Stimulated activated CD4-positive, alpha-beta T cell treated with anti-CD3 and anti-CD28 coated beads, TNF-alpha, amount 100 ng/mL, for 48 hours (primary cell): ENCODE results near the gene TBC1D8.
"Not testable (repeated sequence)": the region's sequence is repeated elsewhere in the genome, so short reads cannot be mapped to it uniquely, and the experiment has no call there.

ENCODE experiments used
- DNase-seq, 3 donors: peaks; one replicate each; pipeline ENCODE4 v3.0.0-alpha.2; 2020; ENCODE audit warnings: low read depth in 3 of 3

TBC1D8 gene

DNA sequence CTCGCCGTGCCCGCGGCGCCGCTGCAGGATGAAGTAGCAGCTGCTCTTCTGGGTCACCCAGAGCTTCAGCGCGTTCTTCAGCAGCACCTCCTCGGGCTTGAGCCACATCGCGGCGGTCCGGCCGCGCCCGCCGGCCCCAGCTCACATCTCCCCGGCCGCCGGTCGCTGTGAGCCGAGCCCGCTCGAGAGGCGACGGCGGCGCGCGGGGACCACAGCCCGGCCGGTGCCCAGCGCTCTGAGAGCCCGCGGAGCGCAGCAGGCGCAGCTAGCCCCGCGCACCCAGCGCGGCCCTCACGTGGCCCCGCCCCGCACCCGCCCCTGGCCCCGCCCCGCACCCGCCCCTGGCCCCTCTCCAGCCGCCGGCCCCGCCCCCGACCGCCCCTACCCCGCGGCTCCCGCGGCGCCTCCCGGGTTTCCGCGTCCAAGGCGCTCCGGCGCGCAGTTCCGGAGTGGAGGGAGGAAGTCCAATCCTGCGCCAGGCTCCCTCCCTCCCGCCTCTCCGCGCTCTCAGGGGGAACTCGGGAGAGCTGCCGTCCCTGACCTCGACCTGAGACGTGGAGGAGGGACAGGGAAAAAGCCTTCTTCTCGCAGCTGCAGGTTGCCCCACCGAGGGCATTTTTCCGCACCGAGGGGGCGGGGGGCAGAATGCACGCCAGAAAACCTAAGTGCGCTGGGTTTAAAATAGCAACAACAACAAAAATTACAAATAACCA lies at the start of gene TBC1D8:
Gene TBC1D8, minus strand, starts transcription at position 237 of the 713 bp plus-strand sequence. Its CDS starts 129 bp downstream, at position 108.
- peak; percentile 29 to 59 (median 44) for DNase-seq

DNA sequence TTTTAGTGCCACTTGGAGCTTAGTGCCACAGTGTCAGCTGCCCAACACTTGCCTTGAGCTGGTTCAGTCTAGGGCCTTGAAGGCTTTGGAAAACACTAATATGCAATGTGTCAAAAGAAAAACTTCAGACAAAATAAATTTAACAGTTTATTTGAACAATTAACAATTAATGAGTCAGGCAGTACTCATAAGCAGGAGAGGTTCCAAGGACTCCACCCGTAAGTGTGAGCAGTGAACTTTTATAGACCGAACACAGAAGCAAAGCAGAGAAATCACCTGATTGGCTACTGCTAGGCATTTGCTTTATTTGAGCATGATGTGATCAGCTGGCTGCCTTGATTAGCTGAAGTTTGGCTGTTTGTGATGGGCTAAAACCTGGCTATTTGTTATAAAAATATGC lies 49.5 kb upstream of the TBC1D8 start:
- no peak for DNase-seq

DNA sequence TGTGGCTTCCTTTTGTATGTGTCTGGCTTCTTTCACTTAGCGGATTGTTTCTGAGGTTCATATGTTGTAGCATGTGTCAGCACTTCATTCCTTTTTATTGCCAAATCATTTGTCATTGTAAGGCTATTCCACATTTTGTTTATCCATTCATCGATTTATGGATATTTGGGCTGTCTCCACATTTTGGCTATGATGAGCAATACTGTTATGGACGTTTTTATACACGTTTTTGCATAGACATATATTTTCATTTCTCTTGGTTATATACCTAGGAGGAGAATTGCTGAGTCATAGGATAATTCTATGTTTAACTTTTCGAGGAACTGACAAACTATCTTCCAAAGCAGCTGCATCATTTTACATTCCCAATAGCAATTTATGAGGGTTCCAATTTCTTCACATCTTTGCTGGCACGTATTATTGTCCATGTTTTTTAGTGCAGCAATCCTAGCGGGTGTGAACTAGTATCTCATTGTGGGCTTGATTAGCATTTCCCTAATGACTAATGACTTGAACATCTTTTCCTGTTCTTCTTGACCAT lies 48.1 kb upstream of the TBC1D8 start:
- no peak for DNase-seq

DNA sequence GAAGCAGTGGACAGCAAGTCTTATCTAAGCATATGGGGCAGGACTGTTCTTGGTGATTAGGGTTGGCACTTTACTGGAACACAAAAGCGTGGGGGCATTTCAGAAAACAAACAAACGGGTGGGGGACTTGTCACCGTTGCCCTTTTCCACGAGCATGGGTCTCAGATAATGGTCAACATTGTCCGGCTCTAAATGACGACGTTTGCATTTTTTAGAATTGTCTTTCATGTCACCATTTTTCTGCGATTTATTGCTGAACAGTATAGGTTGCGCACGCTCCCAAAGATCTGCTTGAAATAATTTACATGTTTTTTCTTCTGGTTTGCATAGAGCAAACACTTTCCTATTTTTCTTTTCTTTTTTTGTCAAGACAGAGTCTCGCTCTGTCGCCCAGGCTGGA lies 46.6 kb upstream of the TBC1D8 start:
- DNase-seq, result no peak

DNA sequence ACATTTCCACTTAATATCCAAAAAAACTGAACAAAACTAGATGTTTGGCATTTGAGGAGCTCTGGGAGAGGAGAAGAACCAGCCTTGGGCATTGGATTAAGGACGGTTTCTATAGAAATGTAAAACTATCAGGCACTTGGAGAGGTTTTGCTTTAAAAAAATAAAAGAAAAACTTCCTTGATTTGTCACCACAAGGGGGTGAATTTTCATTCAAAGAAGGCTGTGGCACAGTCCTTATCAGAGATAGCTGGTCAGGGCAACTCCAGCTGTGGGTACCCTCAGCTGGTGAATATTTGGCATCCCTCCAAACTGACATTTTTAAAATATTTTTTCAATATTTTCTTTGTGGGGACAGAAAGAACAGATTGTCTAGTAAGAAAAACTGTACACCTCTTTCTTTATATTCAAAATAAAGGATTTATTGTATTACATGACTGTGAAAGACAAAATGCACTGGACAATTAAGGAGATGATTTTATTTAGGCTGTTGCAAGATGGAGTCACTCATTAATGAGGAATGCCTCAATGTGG lies 46.1 kb upstream of the TBC1D8 start:
- DNase-seq, result no peak

DNA sequence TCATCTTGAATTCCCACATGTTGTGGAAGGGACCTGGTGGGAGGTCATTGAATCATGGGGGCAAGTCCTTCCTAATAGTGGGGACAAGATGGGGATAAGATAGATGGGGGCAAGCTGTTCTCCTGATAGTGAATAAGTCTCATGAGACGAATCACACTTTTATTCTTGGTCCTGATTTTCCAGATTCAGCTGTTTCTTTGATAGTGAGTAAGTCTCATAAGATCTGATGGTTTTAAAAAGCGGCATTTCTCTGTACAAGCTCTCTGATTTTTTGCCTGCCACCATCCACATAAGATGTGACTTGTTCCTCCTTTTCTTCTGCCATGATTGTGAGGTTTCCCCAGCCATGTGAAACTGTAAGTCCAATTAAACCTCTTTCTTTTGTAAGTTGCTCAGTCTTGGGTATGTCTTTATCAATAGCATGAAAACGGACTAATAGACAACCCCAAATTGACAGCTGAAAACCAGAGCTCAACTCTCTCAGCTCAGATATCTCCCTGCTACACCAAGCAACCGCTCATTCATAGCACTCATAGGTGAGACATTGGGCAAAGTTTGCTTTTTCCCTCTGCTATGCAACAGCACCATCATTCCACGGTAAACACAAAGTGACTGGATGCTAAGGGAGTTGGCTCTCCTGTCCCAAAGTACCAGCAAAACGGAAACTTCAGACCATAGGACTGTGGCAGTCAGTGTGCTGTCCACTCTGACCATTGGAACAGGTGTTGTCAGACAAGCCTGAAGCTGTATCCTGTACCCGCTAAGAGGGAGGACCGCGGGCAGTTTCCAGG lies 44.9 kb upstream of the TBC1D8 start:
- no peak for DNase-seq

DNA sequence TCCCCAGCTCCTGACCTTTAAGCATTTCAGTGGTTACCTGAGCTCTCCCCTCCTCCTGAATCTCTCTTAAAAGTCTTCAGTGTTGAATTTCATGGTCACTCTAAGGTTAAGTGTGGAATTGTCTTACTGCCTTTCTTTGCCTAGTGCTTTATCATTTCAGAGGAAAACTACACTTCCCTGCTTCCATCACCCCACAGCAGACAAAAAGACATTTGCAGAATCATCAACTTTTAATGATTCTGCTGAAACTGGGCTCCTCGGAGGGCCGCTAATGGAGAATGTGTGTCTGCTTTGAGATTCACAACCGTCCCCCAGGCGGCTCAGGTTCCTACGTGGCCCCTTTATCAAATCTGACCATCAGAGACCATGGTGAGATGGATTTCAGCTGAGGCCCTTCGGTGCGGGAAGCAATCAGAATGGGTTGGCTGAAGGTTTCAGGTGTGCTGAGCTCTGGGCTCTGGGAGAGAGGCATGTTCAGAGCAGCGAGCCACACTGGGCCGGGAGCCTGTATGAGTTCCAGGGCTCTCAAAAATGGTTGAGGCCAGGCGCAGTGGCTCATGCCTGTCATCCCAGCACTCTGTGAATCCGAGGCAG lies 41.9 kb upstream of the TBC1D8 start:
- DNase-seq, result no peak

DNA sequence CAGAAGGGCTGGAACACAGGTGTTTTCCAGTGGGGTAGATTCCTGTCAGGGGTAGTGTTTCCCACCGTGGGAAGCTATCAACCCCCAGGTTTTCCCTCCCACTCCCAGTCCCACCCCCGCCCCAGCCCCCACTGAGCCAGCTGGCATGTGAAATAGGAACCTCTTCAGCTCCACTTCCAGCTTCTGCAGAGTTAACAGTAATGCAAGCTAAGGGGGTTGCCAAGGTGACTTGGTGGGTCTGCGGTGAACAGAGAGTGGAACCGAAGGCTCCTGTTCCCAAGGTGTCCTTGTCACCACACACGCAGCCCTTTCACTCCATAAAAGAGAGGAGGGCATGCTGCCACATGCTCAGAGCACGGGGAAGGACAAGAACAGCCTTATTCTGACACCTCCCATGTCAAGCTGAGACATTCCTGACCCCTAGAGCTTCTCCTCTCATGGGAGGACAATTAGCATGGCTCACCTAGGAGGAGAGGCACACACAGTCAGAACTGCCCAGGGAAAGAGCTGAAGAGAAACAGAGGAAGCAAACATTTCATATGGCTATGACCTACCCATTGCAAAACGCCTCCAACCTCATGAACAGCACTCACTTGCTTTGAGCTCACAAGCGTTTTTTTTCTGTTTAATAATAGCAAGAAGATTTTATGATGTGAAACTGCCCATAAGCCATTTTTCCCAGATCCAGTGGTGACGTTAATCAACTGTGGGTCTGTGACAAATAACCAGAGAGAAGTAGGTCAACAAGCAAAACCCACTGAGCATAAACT lies 39.8 kb upstream of the TBC1D8 start:
- no peak for DNase-seq

DNA sequence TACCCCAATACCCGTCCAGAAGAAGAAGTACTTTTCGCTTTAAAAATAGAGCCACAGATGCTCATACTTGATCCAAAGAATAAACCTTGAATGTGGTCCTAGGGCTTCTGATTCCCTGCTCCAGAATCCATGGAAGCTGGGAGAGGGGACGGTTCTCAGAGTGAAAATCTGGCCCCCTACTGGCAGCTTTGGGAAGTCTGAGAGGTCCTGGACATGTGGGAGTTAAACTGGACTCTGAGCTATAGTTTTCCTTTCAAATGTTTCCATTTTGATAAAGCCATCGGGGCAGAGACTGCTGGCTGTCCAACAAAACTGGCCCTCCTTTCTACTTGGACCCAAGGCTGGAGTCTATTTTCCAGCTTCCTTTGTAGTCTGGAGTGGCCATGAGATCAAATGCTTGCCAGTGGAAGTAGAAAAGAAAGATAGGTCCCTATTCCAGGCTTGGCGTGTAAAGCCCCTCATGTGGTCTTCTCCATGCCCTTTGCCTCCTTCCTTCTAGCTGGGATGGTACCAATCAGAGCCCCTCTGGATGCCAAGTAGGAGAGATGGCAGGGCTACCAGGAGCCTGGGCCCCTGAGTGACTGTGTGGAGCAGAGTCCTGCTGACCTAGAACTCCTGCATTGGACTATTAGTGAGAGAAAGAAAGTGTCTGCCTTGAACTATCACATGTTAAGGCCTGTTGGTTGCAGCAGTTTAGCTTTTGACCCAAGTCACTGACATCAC lies 37.7 kb upstream of the TBC1D8 start:
- no peak for DNase-seq

DNA sequence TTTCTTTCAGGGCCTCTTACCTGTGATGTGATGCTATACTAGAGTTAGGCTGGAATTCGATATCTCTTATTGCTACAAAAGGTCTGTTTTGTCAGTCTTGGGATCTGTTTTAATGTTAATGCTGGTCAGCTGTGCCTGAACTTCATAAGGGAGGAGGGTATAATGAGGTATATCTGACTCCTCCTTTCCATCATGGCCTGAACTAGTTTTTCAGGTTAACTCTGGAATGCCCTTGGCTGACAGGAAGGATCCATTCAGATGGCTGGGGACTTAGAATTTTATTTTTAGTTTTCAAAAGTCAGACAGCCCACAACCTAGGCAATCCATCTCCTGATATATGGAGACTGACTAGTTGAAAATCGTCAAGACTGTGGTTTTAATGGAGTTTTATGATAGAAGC lies 35.9 kb upstream of the TBC1D8 start:
- no peak for DNase-seq

DNA sequence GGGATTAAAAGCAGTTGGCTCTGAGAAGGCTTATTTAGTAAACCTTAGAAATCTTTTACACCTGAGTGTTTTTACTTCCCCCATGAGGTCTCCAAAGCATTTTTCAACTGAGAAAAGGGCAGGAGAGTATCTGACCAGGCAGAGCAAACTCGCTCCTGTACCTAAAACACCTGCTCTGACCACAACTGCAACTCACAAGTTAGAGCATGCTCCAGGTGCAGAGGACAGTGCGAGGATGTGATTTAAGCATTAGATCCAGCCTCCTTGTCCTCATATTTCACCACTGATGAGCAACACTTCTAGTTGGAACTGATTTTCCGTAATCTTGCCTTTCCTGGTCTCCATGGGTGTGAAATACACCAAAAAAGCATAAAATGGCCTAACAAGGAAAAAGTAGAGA lies 34.5 kb upstream of the TBC1D8 start:
- DNase-seq, result no peak

DNA sequence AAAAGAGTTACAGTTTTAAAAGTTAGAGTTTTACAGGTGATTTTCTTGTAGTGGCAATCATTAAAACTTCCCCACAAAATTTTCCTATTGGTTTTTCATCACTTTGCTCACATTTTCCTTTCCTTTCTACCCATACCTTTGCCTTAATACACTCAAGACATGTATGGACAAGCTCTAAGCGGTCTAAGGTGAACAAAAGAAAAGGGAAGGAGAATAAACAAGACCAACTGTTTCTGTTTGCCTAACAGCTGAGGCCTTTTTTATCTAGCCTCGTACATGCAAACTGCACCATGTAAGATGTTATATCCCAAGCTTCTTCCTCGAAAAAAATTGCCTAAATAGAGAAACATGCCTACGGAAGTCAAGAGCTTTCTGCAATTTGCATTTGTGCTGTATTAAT lies 33.9 kb upstream of the TBC1D8 start:
- DNase-seq, result no peak

DNA sequence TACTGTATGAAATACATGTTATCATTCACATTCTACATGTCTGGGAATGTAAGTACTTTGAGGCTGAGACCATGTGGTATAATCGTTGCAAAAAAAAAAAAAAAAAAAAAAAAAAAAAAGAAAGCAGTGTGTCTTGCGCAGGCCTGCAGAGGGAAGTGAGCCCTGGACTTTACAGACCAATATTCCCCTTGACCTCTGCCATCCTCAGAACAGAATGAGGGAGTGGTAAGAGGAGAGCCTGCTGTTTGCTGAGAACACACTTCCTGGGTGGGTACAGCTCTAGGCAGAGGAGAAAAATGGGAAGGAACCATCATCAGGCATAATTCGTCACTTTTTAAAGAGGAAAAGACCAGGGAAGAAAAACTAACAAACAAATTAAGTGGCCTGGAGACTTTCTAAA lies 28.8 kb upstream of the TBC1D8 start:
- no peak for DNase-seq

DNA sequence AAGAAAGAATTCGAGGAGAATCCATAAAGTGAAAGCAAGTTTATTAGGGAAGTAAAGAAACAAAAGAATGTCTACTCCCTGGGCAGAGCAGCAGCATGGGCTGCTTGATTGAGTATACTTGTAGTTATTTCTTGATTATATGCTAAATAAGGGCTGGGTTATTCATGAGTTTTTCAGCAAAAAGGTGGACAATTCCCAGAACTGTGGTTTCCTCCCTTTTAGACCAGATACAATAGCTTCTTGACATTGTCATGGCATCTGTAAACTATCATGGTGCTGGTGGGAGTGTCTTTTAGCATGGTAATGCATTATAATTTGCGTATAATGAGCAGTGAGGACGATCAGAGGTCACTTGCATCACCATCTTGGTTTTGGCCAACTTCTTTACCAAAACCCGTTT lies 25.6 kb upstream of the TBC1D8 start:
- no peak for DNase-seq

DNA sequence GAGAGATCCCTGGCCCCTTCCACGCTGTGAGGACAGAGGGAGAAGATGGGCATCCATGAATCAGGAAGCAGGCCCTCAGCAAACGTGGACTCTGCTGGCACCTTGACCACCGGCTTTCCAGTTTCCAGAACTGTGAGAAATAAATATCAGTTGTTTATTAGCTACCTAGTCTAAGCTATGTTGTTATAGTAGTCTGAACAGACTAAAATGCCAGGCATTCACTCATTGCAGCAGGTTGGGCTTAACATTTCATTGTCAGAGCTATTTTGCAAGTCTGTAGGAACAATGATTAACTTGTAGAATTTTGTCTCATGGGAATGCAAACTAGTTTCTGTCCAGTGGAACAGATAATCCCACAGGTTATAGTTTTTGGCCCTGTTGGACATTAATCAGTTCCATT lies 24.8 kb upstream of the TBC1D8 start:
- no peak for DNase-seq

DNA sequence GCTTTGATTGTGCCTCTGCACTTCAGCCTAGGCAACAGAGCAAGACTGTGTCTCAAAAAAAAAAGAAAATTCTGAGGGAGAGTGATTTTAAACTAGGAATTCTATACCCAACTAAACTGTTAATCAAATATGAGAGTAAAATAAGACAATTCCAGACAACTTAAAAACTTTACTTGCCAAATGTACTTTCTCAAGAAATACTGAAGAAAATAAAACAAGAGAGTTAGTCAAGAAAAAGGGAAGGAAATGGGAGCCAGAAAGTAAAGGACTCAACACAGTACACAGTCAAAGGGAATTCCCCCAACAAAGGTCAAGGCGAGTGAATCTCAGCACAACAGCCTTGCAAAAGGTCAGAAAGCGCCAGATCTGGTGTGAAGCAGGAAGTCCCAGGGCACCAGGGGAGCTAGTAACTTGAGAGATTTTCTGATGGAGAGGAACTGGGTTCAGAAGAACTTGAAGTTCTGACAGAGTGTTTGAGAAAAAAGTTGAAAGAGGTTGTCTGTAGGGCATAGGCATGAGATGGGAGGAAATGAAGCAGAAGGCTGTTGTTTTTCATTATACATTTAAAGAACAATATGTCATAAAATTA lies 22.6 kb upstream of the TBC1D8 start:
- DNase-seq, result peak in 1 of 3 donors; percentile 40

DNA sequence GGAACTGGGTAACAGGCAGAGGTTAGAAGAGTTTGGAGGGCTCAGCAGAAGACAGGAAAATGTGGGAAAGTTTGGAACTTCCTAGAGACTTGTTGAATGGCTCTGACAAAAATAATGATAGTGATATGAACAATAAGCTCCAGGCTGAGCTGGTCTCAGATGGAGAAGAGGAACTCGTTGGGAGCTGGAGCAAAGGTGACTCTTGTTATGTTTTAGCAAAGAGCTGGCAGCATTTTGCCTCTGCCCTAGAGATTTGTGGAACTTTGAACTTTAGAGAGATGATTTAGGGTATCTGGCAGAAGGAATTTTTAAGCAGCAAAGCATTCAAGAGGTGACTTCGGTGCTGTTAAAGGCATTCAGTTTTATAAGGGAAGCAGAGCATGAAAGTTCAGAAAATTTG lies 18.6 kb upstream of the TBC1D8 start:
- DNase-seq, result not testable (repeated sequence)

DNA sequence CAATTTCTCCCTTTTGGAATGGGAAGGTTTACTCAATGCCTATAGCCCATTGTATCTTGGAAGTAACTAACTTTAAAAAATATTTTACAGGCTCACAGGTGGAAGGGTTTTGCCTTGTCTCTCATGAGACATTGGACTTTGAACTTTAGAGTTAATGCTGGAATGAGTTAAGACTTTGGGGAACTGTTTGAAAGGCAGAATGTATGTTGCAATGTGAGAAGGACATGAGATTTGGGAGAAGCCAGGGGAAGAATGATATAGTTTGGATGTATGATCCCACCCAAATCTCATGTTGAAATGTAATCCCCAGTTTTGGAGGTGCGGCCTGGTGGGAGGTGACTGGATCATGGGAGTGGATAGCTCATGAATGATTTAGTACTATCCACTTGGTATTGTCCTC lies 17.5 kb upstream of the TBC1D8 start:
- no peak for DNase-seq

DNA sequence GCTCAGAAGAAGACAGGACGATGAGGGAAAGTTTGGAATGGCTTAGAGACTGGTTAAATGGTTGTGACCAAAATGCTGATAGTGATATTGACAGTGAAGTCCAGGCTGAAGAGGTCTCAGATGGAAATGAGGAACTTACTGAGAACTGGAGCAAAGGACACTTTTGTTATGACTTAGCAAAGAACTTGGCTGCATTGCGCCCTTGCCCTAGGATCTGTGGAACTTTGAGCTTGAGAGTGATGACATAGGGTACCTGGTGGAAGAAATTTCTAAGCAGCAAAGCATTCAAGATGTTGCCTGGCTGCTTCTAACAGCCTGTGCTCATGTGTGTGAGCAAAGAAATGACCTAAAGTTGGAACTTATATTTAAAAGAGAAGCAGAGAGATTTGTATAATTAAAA lies 16.4 kb upstream of the TBC1D8 start:
- DNase-seq, result not testable (repeated sequence)

DNA sequence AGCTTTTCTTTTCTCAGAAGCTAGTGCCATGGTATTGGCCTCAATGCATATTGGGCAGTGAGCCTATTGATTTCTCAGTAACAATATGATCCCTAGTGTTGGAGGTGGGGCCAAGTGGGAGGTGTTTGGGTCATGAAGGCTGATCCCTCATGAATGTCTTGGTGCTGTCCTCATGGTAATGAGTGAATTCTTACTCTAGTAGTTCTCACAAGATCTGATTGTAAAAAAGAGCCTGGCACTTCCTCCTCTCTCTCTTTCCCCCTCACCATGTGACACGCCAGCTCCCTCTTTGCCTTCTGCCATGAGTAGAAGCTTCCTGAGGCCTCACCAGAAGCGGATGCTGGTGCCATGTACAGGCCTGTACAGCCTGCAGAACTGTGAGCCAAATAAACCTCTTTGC lies 12.8 kb upstream of the TBC1D8 start:
- no peak for DNase-seq
